Anterior cingulate cortex (tissue), 58 donors: Measurements from ENCODE around the gene XRCC4.

Experiments used
- DNase-seq, 58 donors: peaks; one replicate each; lab custom pipeline; 2025; lab: John Stamatoyannopoulos, UW

The XRCC4 gene

DNA sequence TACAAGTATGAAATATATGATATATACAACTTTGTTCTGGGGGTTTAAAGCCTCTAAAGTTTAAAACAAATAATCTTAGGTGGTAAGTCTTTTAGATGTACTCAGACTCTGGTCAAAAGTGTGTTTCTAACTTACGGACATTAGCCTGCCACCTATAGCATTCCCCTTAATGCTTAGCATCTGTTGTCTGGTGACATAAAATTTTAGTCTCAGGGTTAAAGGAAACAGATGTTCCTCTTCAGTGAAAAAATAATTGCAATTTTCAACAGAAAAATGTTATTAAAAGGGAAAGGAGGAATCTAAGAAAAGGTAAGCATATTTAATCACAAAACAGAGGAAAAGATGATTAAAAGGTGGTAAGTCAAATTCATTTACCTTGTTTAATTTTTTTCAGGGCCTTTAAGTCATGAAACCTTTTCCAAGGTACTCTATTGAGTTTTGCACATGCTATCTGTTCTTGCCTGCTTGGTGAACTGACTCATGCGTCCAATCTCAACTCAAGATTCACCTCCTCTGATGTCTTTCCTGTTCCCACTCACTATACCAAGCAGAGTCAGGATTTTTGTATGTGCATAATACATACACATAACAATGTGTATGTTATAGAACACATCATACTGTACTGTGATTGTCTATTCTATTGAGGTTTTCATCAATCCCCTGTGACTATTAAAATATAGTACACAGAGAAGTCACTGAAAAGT is 8.1 kb upstream of the XRCC4 start:
- no peak for DNase-seq

DNA sequence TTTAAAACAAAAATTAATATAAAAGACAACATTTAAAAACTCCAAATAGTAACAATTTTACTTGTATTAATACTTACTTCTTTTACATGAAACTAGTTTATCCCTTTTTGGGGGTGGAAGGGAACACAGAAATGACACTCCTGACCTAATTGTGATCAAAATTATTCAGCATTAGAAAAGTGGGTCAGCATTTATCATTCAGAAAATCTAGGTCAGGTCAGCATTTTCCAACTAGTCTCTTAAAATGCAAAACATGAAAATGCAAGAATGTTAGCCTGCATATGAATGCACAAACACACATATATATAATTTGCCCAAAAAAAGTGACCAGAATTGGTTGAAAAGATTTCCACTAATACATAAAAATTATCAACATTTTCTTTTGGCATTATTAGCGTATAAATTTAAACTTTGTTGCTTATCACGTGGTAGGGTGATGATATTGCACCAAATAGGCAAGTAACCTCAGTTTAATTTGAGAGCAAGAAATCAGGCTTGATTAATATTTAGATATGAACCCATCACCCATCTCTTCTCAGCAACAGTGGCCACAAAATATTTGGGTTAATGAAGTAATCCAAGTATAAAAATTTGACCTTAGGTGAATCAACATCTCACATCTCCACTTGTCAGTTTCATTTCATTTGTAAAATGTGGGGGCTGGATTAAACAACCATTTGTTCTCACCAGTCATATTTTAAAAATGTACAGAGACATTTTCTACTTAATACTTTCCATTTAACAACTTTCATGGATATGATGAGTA is 5.9 kb upstream of the XRCC4 start:
- DNase-seq: no peak

GRCh38 chr5:83072966-83073365 is 4.4 kb upstream of the XRCC4 start:
- DNase-seq: no peak

DNA sequence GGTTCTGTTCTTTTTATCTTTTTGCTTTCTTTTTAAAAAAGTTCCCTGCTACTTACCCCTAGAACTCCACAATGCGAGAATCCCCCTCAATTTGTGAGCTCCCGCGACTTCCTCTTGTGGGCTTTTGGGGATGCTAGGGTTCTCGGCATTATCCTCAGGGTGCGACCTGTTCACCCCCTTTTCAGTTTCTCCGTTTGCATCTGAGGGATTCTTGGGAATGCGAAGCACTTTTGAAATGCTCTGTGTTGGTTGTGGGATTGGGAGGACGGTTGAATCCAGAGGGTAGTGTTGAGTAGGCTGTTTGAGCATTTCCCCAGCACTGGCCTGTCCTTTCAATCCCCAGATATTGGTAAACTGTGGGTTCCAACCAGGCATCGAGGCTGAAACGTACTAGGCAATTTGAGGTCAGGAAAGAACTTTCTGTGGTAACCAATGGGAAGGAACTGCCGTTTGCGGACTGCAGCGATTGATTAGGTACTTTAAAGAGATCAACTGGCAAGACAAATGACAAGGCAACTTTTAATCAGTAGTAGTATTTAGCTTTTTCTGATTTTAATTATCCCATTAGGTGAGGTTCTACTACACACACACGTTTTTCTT is 415 bp downstream of the XRCC4 start:
- DNase-seq: peak in 8 of 58 donors; percentile 18 to 76 (median 38)

DNA sequence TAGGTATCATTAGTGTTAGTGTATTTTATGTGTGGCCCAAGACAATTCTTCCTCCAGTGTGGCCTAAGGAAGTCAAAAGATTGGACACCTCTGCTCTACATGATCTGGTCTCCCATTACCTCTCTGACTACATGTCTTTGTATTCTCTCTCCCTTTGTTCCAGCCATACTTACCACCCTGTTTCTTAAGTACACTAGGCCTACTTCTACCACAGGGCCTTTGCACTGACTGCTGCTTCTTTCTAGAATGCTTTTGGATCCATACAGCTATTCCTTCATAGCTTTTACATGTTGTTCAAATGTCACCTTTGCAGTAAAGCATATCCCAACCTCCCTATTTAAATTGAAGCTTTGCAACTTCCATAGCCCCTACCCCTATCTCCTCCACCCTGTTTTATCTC is 5.4 kb downstream of the XRCC4 start:
- no peak for DNase-seq

GRCh38 chr5:83084336-83084735 is 7.0 kb downstream of the XRCC4 start:
- no peak for DNase-seq

GRCh38 chr5:83085106-83085505 is 7.8 kb downstream of the XRCC4 start:
- no peak for DNase-seq

- DNase-seq: no peak
Observed at GRCh38 chr5:83090169-83090568, 12.8 kb downstream of the XRCC4 start.

- DNase-seq: no peak
Observed at GRCh38 chr5:83092619-83093018, 15.3 kb downstream of the XRCC4 start.

DNA sequence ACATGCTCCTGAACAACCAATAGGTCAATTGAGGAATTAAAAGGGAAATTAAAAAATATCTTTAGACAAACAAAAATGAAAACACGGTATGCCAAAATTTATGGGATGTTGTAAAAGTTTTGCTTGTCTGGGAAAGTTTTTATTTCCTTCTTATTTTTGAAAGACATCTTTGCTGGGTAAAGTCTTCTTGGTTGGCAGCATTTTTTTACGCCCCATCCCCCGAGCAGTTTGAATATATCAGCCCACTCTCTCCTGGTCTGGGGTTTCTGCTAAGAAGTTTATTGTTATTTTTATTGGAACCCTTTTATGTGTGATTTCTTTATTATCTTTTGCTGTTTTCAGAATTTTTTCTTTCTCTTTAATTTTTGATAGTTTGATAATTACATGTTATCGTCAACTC is 16.3 kb downstream of the XRCC4 start:
- no peak for DNase-seq

- DNase-seq: no peak
Observed at GRCh38 chr5:83095163-83095956, 18.0 kb downstream of the XRCC4 start.

DNA sequence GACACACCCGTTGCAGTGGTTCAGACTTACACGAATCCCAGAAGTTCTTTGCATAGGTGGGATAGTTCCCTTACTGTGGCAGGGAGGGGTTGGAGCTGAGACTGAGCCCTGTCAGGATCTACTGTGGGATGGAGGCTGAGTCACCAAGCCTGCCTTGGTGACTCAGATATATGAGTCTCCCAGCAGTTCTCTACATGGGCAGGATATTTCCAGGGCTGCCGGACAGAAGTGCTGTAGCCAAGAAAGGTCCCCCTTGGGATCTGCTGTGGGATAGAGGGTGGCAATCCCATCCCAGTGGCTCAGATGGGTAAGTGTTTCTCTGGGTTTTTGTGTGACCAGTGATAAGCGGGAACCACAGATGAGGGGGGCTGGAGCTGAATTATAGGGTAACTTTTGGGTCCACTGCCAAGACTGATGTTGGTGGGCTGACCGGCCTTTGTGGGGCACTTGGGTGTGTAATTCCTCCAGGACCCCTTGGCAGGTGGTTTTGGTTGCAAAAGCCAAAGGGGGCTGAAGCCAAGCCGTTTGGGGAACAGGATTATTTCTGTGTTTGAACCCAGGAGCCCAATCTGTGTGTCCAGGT is 18.7 kb downstream of the XRCC4 start:
- DNase-seq: peak in 1 of 58 donors; percentile 12

GRCh38 chr5:83096660-83097339 is 19.5 kb downstream of the XRCC4 start:
- no peak for DNase-seq

DNA sequence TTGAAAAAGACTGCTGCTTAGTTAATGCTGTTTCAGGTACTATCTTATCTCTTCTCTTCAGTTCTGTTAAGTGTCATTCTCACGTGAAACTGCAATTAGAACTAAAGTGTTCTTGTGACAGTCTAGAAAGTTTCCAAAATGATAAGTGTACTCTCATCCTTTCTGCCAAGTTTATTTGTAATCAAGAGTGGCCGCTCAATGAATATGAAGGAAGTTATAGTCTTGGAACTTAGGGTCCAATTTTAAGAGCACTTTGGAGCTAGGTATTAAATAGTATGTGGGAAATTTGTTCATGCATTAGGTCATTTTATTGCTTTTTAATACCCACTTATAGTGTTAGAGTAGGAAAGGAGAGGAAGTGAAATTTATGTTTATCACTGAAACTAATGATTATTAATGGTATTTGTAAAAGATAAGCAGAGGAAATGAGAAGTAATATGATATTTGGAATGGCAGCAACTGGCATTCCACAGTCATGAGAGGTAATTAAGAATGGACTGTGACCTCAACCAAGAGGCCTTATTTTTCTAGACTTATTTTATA is 20.4 kb downstream of the XRCC4 start:
- no peak for DNase-seq

DNA sequence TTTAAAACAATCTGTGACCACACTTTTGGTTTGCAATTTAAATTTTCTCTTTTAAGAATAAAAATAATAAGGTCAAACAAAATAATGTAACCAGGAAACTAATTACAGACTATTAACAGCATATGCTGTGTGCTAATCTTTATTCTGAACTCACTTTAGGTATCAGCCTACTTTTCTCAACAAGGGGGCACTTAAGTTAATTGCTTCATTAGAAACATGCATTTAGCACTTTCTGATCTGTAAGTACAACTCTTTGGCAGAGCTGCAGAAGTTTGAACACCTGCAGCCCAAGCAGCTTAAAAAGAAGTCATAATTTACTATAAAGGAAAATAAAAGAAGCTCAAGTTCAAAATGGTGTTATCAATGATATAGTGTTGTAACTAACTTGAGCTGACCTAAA is 21.7 kb downstream of the XRCC4 start:
- no peak for DNase-seq

DNA sequence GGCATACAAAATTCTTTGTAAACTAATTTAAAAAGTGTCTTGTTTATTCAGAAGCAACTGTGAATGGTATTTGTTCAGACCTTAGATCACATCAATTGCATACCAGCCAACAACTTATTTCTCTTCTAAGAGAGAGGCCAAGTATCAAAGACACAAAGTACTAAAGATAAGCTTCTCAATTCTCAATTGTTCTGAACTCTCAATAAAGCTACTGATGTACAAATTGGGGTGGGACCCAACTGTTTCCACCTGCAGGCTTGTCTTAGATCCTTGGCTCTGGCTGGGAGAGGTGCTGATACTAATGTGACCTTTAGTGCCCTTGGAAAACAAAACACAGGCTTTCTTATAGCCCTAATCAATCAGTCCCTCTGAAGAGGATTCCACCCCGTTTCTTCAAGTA is 22.1 kb downstream of the XRCC4 start:
- peak in 1 of 58 donors; percentile 39 for DNase-seq

- no peak for DNase-seq
Observed at GRCh38 chr5:83101514-83101913, 24.2 kb downstream of the XRCC4 start.

DNA sequence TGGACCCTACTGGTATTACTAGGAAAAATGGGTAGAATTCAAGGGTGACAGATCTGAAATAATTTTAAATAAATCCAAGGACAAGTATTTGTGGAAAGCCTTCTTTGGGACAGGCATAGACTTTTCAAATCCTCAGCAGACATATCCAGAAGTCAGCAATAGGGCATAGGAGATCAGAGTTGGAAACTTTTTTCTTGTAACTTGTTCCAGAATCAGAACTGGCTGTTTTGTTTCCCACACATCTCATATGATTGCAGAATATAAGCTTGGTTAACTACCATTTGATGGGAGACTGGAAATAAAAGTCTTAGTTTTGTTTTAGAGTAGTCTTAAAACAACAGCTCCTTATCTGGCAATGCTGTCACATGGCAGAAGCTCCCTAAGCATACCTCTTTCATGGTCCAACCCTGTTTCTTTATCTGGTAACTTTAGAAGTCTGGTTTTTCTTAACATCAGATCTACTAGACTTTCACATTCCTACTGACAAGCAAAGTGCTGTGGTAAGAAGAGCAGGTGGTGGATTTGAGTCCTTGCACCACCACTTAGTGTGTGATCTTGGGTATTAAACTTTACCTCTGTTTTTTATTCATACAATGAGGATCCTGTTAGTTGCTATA is 25.1 kb downstream of the XRCC4 start:
- DNase-seq: no peak

GRCh38 chr5:83104021-83104420 is 26.7 kb downstream of the XRCC4 start:
- DNase-seq: no peak
